H1 (cell line): ENCODE results near the gene TTC29. TPM values are rescaled to one million over a fixed set of nuclear protein-coding genes. Genes with fewer than 3 reads are reported as not detected.

ENCODE experiments used
- CTCF ChIA-PET: fragments of 300-600 bp; sonication (Branson Sonifier 250); formaldehyde crosslinking; loops from one replicate; lab custom pipeline; 2021; ENCODE audit not compliant: partially characterized antibody; lab: Charles Lee
- POLR2A ChIA-PET: fragments of 300-600 bp; sonication (Branson Sonifier 250); formaldehyde crosslinking; loops from one replicate; lab custom pipeline; 2021; ENCODE audit warnings: inconsistent platforms; ENCODE audit not compliant: partially characterized antibody; lab: Charles Lee
- DNase-seq, 2 experiments: peaks; one replicate each; pipeline versions ENCODE4 v3.0.0 to v3.0.0-alpha.2; 2010 to 2022; ENCODE audit warnings: low spot score in 2 of 2, low read depth in 1 of 2, mixed read lengths in 1 of 2
- FAIRE-seq: peaks from 2 replicates; lab custom pipeline; 2011; peaks lifted over from hg19 to GRCh38; lab: Jason Lieb, UNC
- H2AFZ ChIP-seq: 2 replicates; pipeline ENCODE4 v1.8.1; 2012; ENCODE audit warnings: low read length, inconsistent platforms
- H2AK5ac ChIP-seq: 2 replicates; pipeline ENCODE4 v1.6.1; 2013; ENCODE audit warnings: low read depth, low read length
- H2BK120ac ChIP-seq: replicated peaks from 2 replicates; pipeline ENCODE3; 2013; ENCODE audit warnings: low read depth, low read length, inconsistent platforms
- H2BK12ac ChIP-seq: 2 replicates; pipeline ENCODE4 v1.6.1; 2013; ENCODE audit warnings: low read depth, low read length
- H2BK15ac ChIP-seq: 2 replicates; pipeline ENCODE4 v1.6.1; 2013; ENCODE audit warnings: low read length
- H2BK20ac ChIP-seq: 2 replicates; pipeline ENCODE4 v1.6.1; 2013; ENCODE audit warnings: low read length
- H2BK5ac ChIP-seq: 2 replicates; pipeline ENCODE4 v1.6.1; 2013; ENCODE audit warnings: low read depth, low read length
- H3K14ac ChIP-seq: 2 replicates; pipeline ENCODE4 v1.6.1; 2013; ENCODE audit warnings: inconsistent platforms; ENCODE audit not compliant: insufficient read length
- H3K18ac ChIP-seq: 2 replicates; pipeline ENCODE4 v1.6.1; 2013; ENCODE audit warnings: low read length; ENCODE audit errors: extremely low read depth
- H3K23ac ChIP-seq: 2 replicates; pipeline ENCODE4 v1.6.1; 2013; ENCODE audit warnings: inconsistent platforms; ENCODE audit not compliant: insufficient read length
- H3K23me2 ChIP-seq: 2 replicates; pipeline ENCODE4 v1.6.1; 2013; ENCODE audit warnings: low read depth, low read length
- H3K27ac ChIP-seq: 2 replicates; pipeline ENCODE4 v1.6.1; 2011; ENCODE audit warnings: low read depth, low read length, inconsistent platforms
- H3K27me3 ChIP-seq, 4 experiments: replicated peaks in 1 of 4; 1 replicate in 1 of 4; 2 replicates in 3 of 4; pipeline versions ENCODE4 v1.6.1 to v1.8.1; 2011 to 2013; ENCODE audit warnings: low read length in 3 of 4, mild to moderate bottlenecking in 3 of 4, inconsistent platforms in 2 of 4, mixed read lengths in 2 of 4, moderate library complexity in 1 of 4; ENCODE audit not compliant: control insufficient read depth in 3 of 4, insufficient read depth in 3 of 4; ENCODE audit errors: extremely low read depth in 1 of 4
- H3K36me3 ChIP-seq, 4 experiments: 2 replicates each; pipeline versions ENCODE4 v1.6.1 to v1.8.1; 2011 to 2013; ENCODE audit warnings: mild to moderate bottlenecking in 4 of 4, low read length in 3 of 4, moderate library complexity in 2 of 4, control low read depth in 1 of 4, inconsistent platforms in 1 of 4; ENCODE audit not compliant: insufficient read depth in 4 of 4, control insufficient read depth in 2 of 4
- H3K4ac ChIP-seq: replicated peaks from 2 replicates; pipeline ENCODE3; 2013; ENCODE audit warnings: low read length, low read depth, mixed read lengths, inconsistent platforms; ENCODE audit not compliant: insufficient read length
- H3K4me1 ChIP-seq, 4 experiments: replicated peaks in 1 of 4; 1 replicate in 1 of 4; 2 replicates in 3 of 4; pipeline versions ENCODE4 v1.6.1 to v1.8.1; 2011 to 2013; ENCODE audit warnings: low read length in 3 of 4, inconsistent platforms in 2 of 4, mixed read lengths in 1 of 4; ENCODE audit not compliant: insufficient read depth in 4 of 4, control insufficient read depth in 3 of 4
- H3K4me2 ChIP-seq, 2 experiments: 2 replicates each; pipeline versions ENCODE4 v1.6.1 to v1.8.1; 2011 to 2013; ENCODE audit warnings: low read depth in 2 of 2, low read length in 2 of 2, control low read depth in 1 of 2, inconsistent platforms in 1 of 2, mild to moderate bottlenecking in 1 of 2; ENCODE audit not compliant: insufficient read depth in 1 of 2
- H3K4me3 ChIP-seq, 4 experiments: fragments of 200-600, 300-600 bp in 1 of 4; sonication (generic), shearing (Covaris generic), sonication (Bioruptor Twin) in 1 of 4; 2 replicates each; pipeline versions ENCODE4 v1.5.1 to v1.8.1; 2011 to 2016; ENCODE audit warnings: low read length in 4 of 4, low read depth in 3 of 4, control low read depth in 2 of 4, inconsistent platforms in 2 of 4, mild to moderate bottlenecking in 2 of 4, mixed read lengths in 1 of 4, moderate library complexity in 1 of 4; ENCODE audit not compliant: insufficient read depth in 2 of 4; ENCODE audit errors: extremely low read depth in 1 of 4
- H3K56ac ChIP-seq: replicated peaks from 2 replicates; pipeline ENCODE3; 2013; ENCODE audit warnings: low read depth, mild to moderate bottlenecking, mixed read lengths, low read length, inconsistent platforms; ENCODE audit not compliant: insufficient read length
- H3K79me1 ChIP-seq: 2 replicates; pipeline ENCODE4 v1.6.1; 2013; ENCODE audit warnings: low read depth, low read length, control low read depth
- H3K79me2 ChIP-seq, 2 experiments: 2 replicates each; pipeline versions ENCODE4 v1.6.1 to v1.8.1; 2012 to 2013; ENCODE audit warnings: low read length in 2 of 2, mild to moderate bottlenecking in 2 of 2, inconsistent platforms in 1 of 2; ENCODE audit not compliant: insufficient read depth in 2 of 2, control insufficient read depth in 1 of 2
- H3K9ac ChIP-seq, 4 experiments: replicated peaks in 1 of 4; 1 replicate in 1 of 4; 2 replicates in 3 of 4; pipeline versions ENCODE4 v1.6.1 to v1.8.1; 2011 to 2013; ENCODE audit warnings: low read depth in 3 of 4, low read length in 3 of 4, control low read depth in 2 of 4, mild to moderate bottlenecking in 2 of 4, moderate library complexity in 2 of 4, inconsistent platforms in 1 of 4; ENCODE audit errors: extremely low read depth in 1 of 4
- H3K9me3 ChIP-seq, 2 experiments: 2 replicates each; pipeline versions ENCODE4 v1.6.1 to v1.8.1; 2012 to 2013; ENCODE audit warnings: mild to moderate bottlenecking in 2 of 2, moderate library complexity in 2 of 2, control low read depth in 1 of 2, inconsistent platforms in 1 of 2, low read depth in 1 of 2, low read length in 1 of 2, mixed read lengths in 1 of 2; ENCODE audit not compliant: insufficient read depth in 2 of 2
- H4K20me1 ChIP-seq, 2 experiments: replicated peaks in 1 of 2; 2 replicates each; pipeline versions ENCODE3 to v1.8.1; 2011 to 2013; ENCODE audit warnings: inconsistent platforms in 2 of 2, low read length in 2 of 2, mild to moderate bottlenecking in 1 of 2; ENCODE audit not compliant: insufficient read depth in 2 of 2, control insufficient read depth in 1 of 2
- H4K5ac ChIP-seq: 2 replicates; pipeline ENCODE4 v1.6.1; 2013; ENCODE audit warnings: low read length, low read depth, mixed read lengths, inconsistent platforms; ENCODE audit not compliant: insufficient read length
- H4K8ac ChIP-seq: 2 replicates; pipeline ENCODE4 v1.8.0; 2013; ENCODE audit warnings: mild to moderate bottlenecking, moderate library complexity, low read length, inconsistent platforms; ENCODE audit not compliant: insufficient read depth; ENCODE audit errors: extremely low read depth
- H4K91ac ChIP-seq: replicated peaks from 2 replicates; pipeline ENCODE3; 2013; ENCODE audit warnings: low read length, mixed read lengths, inconsistent platforms; ENCODE audit not compliant: insufficient read length
- GABPA ChIP-seq: IDR thresholded peaks from 2 replicates; pipeline ENCODE4 v1.6.1; 2011; ENCODE audit warnings: mild to moderate bottlenecking, low read length, moderate library complexity, borderline replicate concordance; ENCODE audit not compliant: insufficient read depth
- HDAC2 ChIP-seq, 2 experiments: fragments of 300-600 bp in 1 of 2; sonication (generic) in 1 of 2; IDR thresholded peaks; 2 replicates each; pipeline ENCODE4 v1.6.1; 2011 to 2012; ENCODE audit warnings: low read depth in 2 of 2, low read length in 2 of 2, mild to moderate bottlenecking in 2 of 2, moderate library complexity in 2 of 2, borderline replicate concordance in 1 of 2, inconsistent platforms in 1 of 2
- KDM5A ChIP-seq: fragments of 200-600 bp; IDR thresholded peaks from 2 replicates; pipeline ENCODE4 v1.7.1; 2012; ENCODE audit warnings: mild to moderate bottlenecking, low read length, inconsistent platforms, mixed read lengths
- NANOG ChIP-seq: IDR thresholded peaks from 2 replicates; pipeline ENCODE4 v1.6.1; 2011; ENCODE audit warnings: low read length, low read depth, mild to moderate bottlenecking, inconsistent platforms; ENCODE audit not compliant: insufficient read depth, poor library complexity, severe bottlenecking
- TBP ChIP-seq: IDR thresholded peaks from 2 replicates; pipeline ENCODE4 v1.6.1; 2011; ENCODE audit warnings: low read depth, low read length, improper control_type of control experiment
- ZNF274 ChIP-seq: IDR thresholded peaks from 2 replicates; pipeline ENCODE4 v1.7.0; 2012; ENCODE audit warnings: low read length, borderline replicate concordance; ENCODE audit errors: extremely low read depth
- WGBS, 2 experiments: shearing (Covaris generic) in 1 of 2; methylation state at CpG; one replicate each; pipeline versions ENCODE4 v1.1.6 to v1.1.7; 2013 to 2015; ENCODE audit warnings: low lambda C conversion rate in 2 of 2, mixed read lengths in 2 of 2, inconsistent platforms in 1 of 2, low coverage in 1 of 2, missing lambda C conversion rate in 1 of 2; ENCODE audit not compliant: insufficient replicate concordance in 2 of 2, insufficient coverage in 1 of 2, insufficient read length in 1 of 2; ENCODE audit errors: extremely low coverage in 1 of 2, missing lambda C conversion rate in 1 of 2; 5-methylcytosine and 5-hydroxymethylcytosine counted together
- polyA plus RNA-seq, 7 experiments: library from polyadenylated mRNA; depleted of rRNA in 3 of 7; stranded (reverse) in 5 of 7; unstranded in 2 of 7; fragments of >200 nt in 5 of 7; fragments of 200-250 nt in 2 of 7; gene quantifications; 1 replicate in 5 of 7; 2 replicates in 1 of 7; 4 replicates in 1 of 7; pipeline versions ENCODE4 v1.2.1 to v1.2.3, GENCODE V29; 2011 to 2013; ENCODE audit warnings: missing spikeins in 2 of 7, mixed read lengths in 2 of 7
- total RNA-seq: library from RNA; stranded (reverse); fragmentation: NEBNext Ultra II Directional; extraction: Animal tissue kit (Norgen Biotek cat#: 25700); gene quantifications from 2 replicates; pipeline ENCODE4 v1.2.1, GENCODE V29; 2021

TTC29 gene
- total and polyA plus RNA-seq, 2 of the 8 experiments (the other 6 are each of a cell fraction or from before 2014, with no cell fraction given), result 0.28 TPM; not detected in 1

DNA sequence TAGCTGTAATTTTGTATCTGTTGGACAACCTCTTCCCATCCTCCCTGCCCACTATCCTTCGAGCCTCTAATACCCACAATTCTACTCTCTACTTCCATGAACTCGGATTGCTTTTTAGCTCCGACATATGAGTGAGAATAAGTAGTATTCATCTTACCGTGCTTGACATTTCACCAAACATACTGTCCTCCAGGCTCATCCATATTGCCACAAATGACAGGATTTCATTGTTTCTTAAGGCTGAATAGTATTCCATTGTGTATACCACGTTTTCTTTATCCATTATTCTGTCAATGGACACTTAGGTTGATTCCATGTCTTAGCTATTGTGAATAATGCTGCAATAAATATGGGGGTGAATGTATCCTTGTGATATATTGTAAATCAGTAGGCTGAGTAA, 26.4 kb upstream of the TTC29 start:
- 94% methylated on average over 5 of the region's 5 CpGs; no CpG with 5 or more reads in 1 of the 2 experiments for WGBS, 2 experiments
- Histone ChIP-seq H3K36me3 (no peaks in the 10 kb centered on the region), H2BK15ac (no peak overlapping the region), H3K23me2 (no peaks in the 10 kb centered on the region), H2BK12ac (no peak overlapping the region), H4K20me1 (no peaks in the 10 kb centered on the region), H3K4me2 (no peak overlapping the region), H2AK5ac (no peak overlapping the region), H4K91ac (no peak overlapping the region), H3K14ac (no peak overlapping the region), H3K4me3 (no peak overlapping the region), H3K23ac (no peak overlapping the region), H3K4ac (no peak overlapping the region), H2BK120ac (no peak overlapping the region), H3K79me2 (no peaks in the 10 kb centered on the region), H2AFZ (no peak overlapping the region), H3K9ac (no peak overlapping the region), H3K9me3 (no peaks in the 10 kb centered on the region), H4K5ac (no peak overlapping the region), H3K56ac (no peak overlapping the region), H3K27me3 (no peaks in the 10 kb centered on the region), H4K8ac (no peak overlapping the region), H2BK5ac (no peak overlapping the region), H3K18ac (no peak overlapping the region), H3K4me1 (no peaks in the 10 kb centered on the region), H3K79me1 (no peaks in the 10 kb centered on the region), H3K27ac (no peak overlapping the region), H2BK20ac (no peak overlapping the region)
- DNase-seq, result no peak
- POLR2A ChIA-PET, result no interaction called here
- CTCF ChIA-PET, result no interaction called here
- FAIRE-seq, result no peak
- TF ChIP-seq NANOG (no peak), ZNF274 (no peak), HDAC2 (IDR thresholded peaks at IDR 0.05; ENCODE audit: borderline replicate concordance in 1 of 2, low read depth in 2 of 2, low read length in 2 of 2) (no peak), TBP (no peak), GABPA (no peak), KDM5A (no peak)
